ENCODE results near the gene LPGAT1.

Gene LPGAT1

DNA sequence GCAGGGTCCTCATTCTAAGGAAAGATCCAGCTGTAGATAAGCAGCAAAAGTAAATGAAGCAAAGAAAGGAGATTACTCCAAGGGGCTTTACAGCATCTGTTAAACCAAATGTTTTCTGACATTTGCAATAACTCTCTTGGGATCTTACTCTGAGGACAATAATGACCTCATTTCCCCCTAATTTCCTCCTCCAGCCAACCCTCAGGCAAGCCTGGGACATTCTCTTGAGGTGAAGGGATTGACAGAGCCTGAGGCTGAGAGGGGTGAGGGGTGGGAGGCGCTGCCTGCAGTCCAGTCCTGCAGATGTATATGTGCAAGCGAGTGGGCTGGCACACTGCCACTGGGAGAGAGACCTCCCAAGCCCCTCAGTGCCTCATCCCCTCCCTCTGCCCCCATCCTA is 114.6 kb downstream of the LPGAT1 start:
- Histone ChIP-seq H3K9ac (ENCODE audit: low read depth, low read length) (no peak overlapping the region), H3K9me3 (ENCODE audit: insufficient read depth, low read depth, low read length) (no peaks in the 10 kb centered on the region), H3K4me3 (ENCODE audit: low read length) (no peak overlapping the region), H3K27me3 (ENCODE audit: insufficient read depth, low read length) (no peaks in the 10 kb centered on the region), H3K27ac (ENCODE audit: low read depth, low read length) (no peak overlapping the region), H3K4me1 (ENCODE audit: insufficient read depth, low read length) (no peaks in the 10 kb centered on the region), H3K36me3 (ENCODE audit: insufficient read depth, low read length) (no peaks in the 10 kb centered on the region)
- WGBS, result 92% methylated on average over 2 of the region's 2 CpGs

DNA sequence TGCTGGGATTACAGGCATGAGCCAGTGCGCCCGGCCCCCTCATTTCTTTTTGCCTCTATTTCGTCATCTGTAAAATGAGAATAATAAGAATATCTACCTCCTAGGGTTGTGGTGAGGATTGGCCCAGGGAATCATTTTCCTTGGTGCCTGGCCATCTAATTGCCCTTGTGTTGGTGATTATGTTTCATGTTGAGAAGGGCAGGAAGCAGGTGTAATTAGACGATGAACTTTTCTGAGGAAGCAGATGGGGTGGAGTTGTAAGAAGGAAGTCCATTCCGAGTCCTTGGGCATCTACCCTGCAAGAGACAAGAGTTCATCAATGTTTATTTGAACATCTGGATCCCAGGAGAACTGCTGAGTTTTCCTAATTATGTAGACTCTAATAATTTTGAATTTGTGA is 116.4 kb downstream of the LPGAT1 start:
- WGBS, result 97% methylated on average over 4 of the region's 5 CpGs
- H3K27ac ChIP-seq (ENCODE audit: low read depth, low read length), result no peak overlapping the region
- H3K9ac ChIP-seq (ENCODE audit: low read depth, low read length), result no peak overlapping the region
- H3K27me3 ChIP-seq (ENCODE audit: insufficient read depth, low read length), result no peaks in the 10 kb centered on the region
- no peaks in the 10 kb centered on the region for H3K4me1 ChIP-seq (ENCODE audit: insufficient read depth, low read length)
- H3K4me3 ChIP-seq (ENCODE audit: low read length), result no peak overlapping the region
- H3K36me3 ChIP-seq (ENCODE audit: insufficient read depth, low read length), result no peaks in the 10 kb centered on the region
- H3K9me3 ChIP-seq (ENCODE audit: insufficient read depth, low read depth, low read length), result no peaks in the 10 kb centered on the region

DNA sequence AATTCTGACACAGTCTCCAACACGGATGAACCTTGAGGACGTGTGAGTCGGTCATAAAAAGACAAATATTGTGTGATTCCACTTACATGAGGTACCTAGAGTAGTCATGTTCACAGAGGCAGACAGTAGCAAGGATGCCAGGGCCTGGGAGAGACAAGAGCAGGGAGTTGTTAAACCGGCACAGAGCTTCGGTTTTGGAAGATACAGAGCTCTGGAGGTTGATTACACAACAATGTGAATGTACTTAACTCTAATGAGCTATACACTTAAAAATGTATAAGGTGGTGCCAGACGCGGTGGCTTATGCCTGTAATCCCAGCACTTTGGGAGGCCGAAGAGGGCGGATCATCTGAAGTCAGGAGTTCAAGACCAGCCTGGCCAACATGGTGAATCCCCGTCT is 117.3 kb downstream of the LPGAT1 start:
- H3K27me3 ChIP-seq (ENCODE audit: insufficient read depth, low read length), result no peaks in the 10 kb centered on the region
- no peaks in the 10 kb centered on the region for H3K9me3 ChIP-seq (ENCODE audit: insufficient read depth, low read depth, low read length)
- no peaks in the 10 kb centered on the region for H3K36me3 ChIP-seq (ENCODE audit: insufficient read depth, low read length)
- no peak overlapping the region for H3K27ac ChIP-seq (ENCODE audit: low read depth, low read length)
- 93% methylated on average over 10 of the region's 10 CpGs for WGBS
- H3K9ac ChIP-seq (ENCODE audit: low read depth, low read length), result no peak overlapping the region
- H3K4me1 ChIP-seq (ENCODE audit: insufficient read depth, low read length), result no peaks in the 10 kb centered on the region
- no peak overlapping the region for H3K4me3 ChIP-seq (ENCODE audit: low read length)

DNA sequence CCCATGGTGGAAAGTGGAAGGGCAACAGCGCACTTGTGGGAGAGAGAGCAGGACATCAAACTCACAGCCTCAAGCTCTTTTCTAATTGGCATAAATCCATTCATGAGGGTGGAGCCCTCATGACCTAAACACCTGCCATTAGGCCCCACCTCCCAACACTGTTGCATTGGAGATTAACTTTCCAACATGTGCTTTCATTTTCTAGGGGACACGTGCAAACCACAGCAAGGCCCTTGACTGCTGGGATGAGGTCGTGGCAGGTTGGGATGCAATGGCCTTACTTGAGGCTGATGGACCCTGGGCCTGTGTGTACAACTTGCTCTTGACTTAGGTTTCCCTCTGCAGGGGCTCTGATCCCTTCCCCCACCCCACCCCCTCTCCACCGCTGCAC is 119.3 kb downstream of the LPGAT1 start:
- Histone ChIP-seq H3K9me3 (ENCODE audit: insufficient read depth, low read depth, low read length) (no peaks in the 10 kb centered on the region), H3K4me3 (ENCODE audit: low read length) (no peak overlapping the region), H3K36me3 (ENCODE audit: insufficient read depth, low read length) (no peaks in the 10 kb centered on the region), H3K9ac (ENCODE audit: low read depth, low read length) (no peak overlapping the region), H3K27me3 (ENCODE audit: insufficient read depth, low read length) (no peaks in the 10 kb centered on the region), H3K4me1 (ENCODE audit: insufficient read depth, low read length) (no peaks in the 10 kb centered on the region), H3K27ac (ENCODE audit: low read depth, low read length) (no peak overlapping the region)
- WGBS, result 96% methylated on average over 4 of the region's 4 CpGs

DNA sequence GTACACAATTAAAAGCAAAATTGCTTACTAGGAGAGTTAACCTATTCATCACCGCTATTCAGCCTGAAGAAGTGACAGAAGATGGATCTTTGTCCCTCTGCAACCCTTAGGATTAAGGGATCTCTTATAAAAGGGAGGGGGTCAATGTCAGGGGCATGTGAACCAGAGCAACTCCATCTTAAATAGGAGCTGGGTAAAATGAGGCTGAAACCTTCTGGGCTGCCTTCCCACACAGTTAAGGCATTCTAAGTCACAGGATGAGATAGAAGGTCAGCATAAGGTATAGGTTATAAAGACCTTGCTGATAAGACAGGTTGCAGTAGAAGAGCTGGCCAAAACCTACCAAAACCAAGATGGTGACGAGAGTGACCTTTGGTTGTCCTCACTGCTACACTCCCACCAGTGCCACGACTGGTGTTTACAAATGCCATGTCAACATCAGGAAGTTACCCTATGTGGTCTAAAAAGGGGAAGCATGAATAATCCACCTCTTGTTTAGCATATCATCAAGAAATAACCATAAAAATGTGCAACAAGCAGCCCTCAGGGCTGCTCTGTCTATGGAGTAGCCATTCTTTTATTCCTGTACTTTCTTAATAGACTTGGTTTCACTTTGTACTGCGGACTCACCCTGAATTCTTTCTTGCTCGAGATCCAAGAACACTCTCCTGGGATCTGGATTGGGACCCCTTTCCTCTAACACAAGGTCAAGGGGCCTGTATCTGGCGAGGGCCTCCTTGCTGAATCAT is 119.8 kb downstream of the LPGAT1 start:
- 92% methylated on average over 6 of the region's 6 CpGs for WGBS
- H3K9me3 ChIP-seq (ENCODE audit: insufficient read depth, low read depth, low read length), result no peaks in the 10 kb centered on the region
- no peaks in the 10 kb centered on the region for H3K36me3 ChIP-seq (ENCODE audit: insufficient read depth, low read length)
- H3K27me3 ChIP-seq (ENCODE audit: insufficient read depth, low read length), result no peaks in the 10 kb centered on the region
- H3K4me1 ChIP-seq (ENCODE audit: insufficient read depth, low read length), result no peaks in the 10 kb centered on the region
- H3K27ac ChIP-seq (ENCODE audit: low read depth, low read length), result no peak overlapping the region
- no peak overlapping the region for H3K4me3 ChIP-seq (ENCODE audit: low read length)
- no peak overlapping the region for H3K9ac ChIP-seq (ENCODE audit: low read depth, low read length)

DNA sequence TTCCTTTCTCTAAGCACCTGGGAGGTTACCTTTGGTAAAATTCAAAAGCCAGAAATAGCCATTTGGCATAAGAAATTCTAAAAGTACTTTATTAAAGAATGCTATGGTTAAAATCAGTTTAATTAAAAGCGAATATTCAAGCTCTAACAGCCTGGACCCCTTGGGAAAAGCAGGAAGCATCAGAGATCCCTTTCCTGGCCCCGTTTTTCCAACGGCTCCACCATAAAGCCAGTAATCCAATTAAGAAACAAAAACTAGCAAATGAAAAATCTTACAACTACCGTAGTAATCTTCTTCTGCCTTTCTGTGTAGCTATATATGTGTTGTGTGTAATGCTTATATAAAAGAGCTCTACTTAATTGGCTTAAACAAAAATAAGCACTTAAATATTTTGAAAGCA is 121.6 kb downstream of the LPGAT1 start:
- H3K36me3 ChIP-seq (ENCODE audit: insufficient read depth, low read length), result no peaks in the 10 kb centered on the region
- no peaks in the 10 kb centered on the region for H3K27me3 ChIP-seq (ENCODE audit: insufficient read depth, low read length)
- 87% methylated on average over 3 of the region's 4 CpGs for WGBS
- no peaks in the 10 kb centered on the region for H3K9me3 ChIP-seq (ENCODE audit: insufficient read depth, low read depth, low read length)
- H3K4me3 ChIP-seq (ENCODE audit: low read length), result no peak overlapping the region
- no peak overlapping the region for H3K27ac ChIP-seq (ENCODE audit: low read depth, low read length)
- H3K4me1 ChIP-seq (ENCODE audit: insufficient read depth, low read length), result no peaks in the 10 kb centered on the region
- no peak overlapping the region for H3K9ac ChIP-seq (ENCODE audit: low read depth, low read length)

DNA sequence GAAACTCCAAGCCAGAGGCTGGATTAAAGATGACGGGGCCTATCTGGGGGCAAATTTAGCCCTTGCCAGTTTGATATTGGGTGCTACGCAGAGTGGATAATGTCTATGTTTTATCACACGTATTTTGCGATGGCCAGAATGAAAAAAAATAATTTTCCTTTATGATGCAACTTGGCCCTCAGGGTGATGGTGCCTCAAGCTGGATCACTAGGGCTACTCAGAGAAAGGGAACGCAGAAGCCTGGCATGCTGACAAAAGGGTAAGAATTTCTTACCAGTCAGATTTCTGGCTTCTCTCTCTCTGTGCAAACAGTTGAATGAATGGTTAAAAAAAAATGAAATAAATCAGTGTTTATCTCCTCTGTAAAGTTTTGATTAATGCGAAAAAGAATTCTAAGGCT is 122.6 kb downstream of the LPGAT1 start:
- Histone ChIP-seq H3K9ac (ENCODE audit: low read depth, low read length) (no peak overlapping the region), H3K4me3 (ENCODE audit: low read length) (no peak overlapping the region), H3K36me3 (ENCODE audit: insufficient read depth, low read length) (no peaks in the 10 kb centered on the region), H3K27me3 (ENCODE audit: insufficient read depth, low read length) (no peaks in the 10 kb centered on the region), H3K27ac (ENCODE audit: low read depth, low read length) (no peak overlapping the region), H3K4me1 (ENCODE audit: insufficient read depth, low read length) (no peaks in the 10 kb centered on the region), H3K9me3 (ENCODE audit: insufficient read depth, low read depth, low read length) (no peaks in the 10 kb centered on the region)
- WGBS, result 97% methylated on average over 6 of the region's 6 CpGs

DNA sequence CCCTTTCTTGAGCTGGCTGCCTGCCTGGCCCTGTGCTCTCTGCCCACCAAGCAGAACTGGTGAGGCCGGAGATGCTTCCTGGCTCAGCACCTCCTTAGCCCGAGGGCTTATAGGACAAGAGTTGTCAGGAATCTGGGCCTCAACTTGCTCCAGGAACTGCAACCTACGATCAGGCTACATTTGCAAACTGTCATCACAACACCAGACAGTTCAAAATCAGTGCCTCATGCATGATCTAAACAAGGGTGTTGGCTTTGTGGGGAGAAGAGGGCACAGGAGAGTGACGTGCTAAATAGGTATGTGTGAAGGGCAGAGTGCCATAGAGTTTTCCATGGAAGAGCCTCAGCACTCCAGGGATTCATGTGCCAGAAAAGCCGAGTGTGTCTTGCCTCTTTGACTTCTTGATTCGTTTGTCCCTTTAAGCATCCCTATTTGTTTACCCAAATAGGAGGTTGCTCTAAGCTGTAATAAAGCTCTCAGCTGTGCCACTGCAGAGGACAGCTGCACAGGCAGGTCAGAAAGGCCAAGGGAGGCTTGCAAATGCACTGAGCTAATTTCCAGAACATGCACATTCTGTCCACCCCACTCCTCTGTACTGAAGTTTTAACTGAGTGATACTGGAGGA is 125.0 kb downstream of the LPGAT1 start:
- Histone ChIP-seq H3K36me3 (ENCODE audit: insufficient read depth, low read length) (no peaks in the 10 kb centered on the region), H3K27ac (ENCODE audit: low read depth, low read length) (no peak overlapping the region), H3K9ac (ENCODE audit: low read depth, low read length) (no peak overlapping the region), H3K9me3 (ENCODE audit: insufficient read depth, low read depth, low read length) (no peaks in the 10 kb centered on the region), H3K27me3 (ENCODE audit: insufficient read depth, low read length) (peaks cover 5% of the 10 kb centered on the region; the same call in 1 of the 2 replicates), H3K4me3 (ENCODE audit: low read length) (no peak overlapping the region), H3K4me1 (ENCODE audit: insufficient read depth, low read length) (no peaks in the 10 kb centered on the region)
- 90% methylated on average over 6 of the region's 6 CpGs for WGBS

DNA sequence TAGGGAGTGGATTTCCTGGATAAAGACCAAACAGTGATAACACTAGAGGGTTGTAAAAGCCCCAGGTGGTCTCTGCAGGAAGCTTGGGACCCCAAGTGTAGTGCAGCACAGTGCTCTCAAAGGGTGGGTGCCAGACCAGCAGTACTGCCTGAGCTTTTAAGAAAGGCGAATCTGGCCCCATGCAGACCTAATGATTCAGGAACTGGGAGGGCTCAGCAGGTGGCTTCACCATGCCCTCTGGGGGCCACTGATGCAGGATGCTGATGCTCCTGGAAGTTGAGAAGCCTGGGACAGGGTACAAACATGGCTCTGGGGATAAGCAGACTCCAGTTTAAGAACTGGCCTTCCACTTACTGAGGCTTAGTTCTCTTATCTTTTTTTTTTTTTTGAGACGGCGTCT is 126.0 kb downstream of the LPGAT1 start:
- Histone ChIP-seq H3K9ac (ENCODE audit: low read depth, low read length) (no peak overlapping the region), H3K36me3 (ENCODE audit: insufficient read depth, low read length) (no peaks in the 10 kb centered on the region), H3K4me1 (ENCODE audit: insufficient read depth, low read length) (no peaks in the 10 kb centered on the region), H3K4me3 (ENCODE audit: low read length) (no peak overlapping the region), H3K9me3 (ENCODE audit: insufficient read depth, low read depth, low read length) (no peaks in the 10 kb centered on the region), H3K27me3 (ENCODE audit: insufficient read depth, low read length) (peaks cover 7% of the 10 kb centered on the region), H3K27ac (ENCODE audit: low read depth, low read length) (no peak overlapping the region)
- WGBS, result 95% methylated on average over 3 of the region's 3 CpGs

DNA sequence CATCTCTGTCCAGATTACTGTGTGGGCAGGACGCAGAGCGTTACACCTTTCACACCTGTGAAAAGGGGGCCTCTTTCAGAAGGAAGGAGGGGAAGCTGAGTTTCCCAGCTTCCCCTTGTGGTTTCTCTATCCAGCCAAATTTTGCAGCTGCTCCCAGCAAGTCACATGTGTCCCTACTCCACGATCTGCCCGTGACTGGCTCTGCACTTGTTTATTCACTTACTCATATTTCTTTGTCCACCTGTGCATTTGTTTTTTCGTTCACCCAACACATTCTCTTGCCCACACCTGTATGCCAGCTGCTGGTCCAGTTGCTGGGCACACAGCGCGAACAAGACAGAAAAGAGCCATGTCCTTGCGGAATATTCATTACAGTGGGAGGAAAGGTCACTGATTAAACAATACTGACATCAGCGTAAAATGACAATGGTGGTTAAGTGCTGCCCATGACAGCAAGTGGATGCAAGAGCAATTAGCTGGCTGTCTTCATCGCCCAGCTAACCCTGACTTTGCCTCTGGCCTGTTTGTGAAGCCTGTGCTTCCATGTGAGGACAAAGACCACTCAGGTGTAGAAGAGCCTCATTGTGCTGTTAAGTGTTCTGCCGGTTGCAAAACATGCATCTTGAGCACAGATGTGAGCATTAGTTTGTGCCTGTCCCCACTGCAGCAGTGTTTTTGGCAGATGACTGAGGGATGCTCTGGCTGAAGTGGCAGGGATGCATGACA is 126.6 kb downstream of the LPGAT1 start:
- Histone ChIP-seq H3K9me3 (ENCODE audit: insufficient read depth, low read depth, low read length) (no peaks in the 10 kb centered on the region), H3K9ac (ENCODE audit: low read depth, low read length) (no peak overlapping the region), H3K4me1 (ENCODE audit: insufficient read depth, low read length) (no peaks in the 10 kb centered on the region), H3K36me3 (ENCODE audit: insufficient read depth, low read length) (no peaks in the 10 kb centered on the region), H3K4me3 (ENCODE audit: low read length) (no peak overlapping the region), H3K27me3 (ENCODE audit: insufficient read depth, low read length) (peaks cover 13% of the 10 kb centered on the region), H3K27ac (ENCODE audit: low read depth, low read length) (no peak overlapping the region)
- WGBS, result 90% methylated on average over 11 of the region's 11 CpGs

DNA sequence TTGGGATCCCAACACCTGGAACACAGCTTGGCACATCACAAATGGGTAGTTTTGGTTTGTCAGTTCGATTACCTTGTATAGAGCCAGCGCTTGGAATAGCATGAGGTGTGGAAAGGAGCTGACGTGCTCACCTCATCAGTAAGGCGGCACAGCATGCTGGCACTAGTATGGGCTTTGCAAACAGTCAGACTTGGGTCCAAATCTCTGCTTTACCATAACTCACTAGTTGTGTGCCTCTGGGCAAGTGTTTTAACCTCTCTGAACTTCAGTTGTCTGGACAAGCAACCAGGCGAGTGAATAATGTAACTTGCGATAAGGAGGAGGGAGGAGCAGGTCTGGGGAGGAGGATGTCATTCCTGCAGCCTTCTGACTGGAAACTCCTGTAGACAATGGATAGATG is 128.8 kb downstream of the LPGAT1 start:
- Histone ChIP-seq H3K27me3 (ENCODE audit: insufficient read depth, low read length) (peaks cover 13% of the 10 kb centered on the region), H3K4me1 (ENCODE audit: insufficient read depth, low read length) (no peaks in the 10 kb centered on the region), H3K4me3 (ENCODE audit: low read length) (no peak overlapping the region), H3K9me3 (ENCODE audit: insufficient read depth, low read depth, low read length) (no peaks in the 10 kb centered on the region), H3K36me3 (ENCODE audit: insufficient read depth, low read length) (no peaks in the 10 kb centered on the region), H3K27ac (ENCODE audit: low read depth, low read length) (no peak overlapping the region), H3K9ac (ENCODE audit: low read depth, low read length) (no peak overlapping the region)
- 93% methylated on average over 6 of the region's 6 CpGs for WGBS

Data from HUES64 (cell line).